K562 treated with DMSO at 1 percent for 12 hours (cell line): ENCODE data around the gene TMIGD2. TPM values are rescaled to one million over a fixed set of nuclear protein-coding genes. Genes with fewer than 3 reads are reported as not detected.

Experiments
- total RNA-seq: library from RNA; unstranded; fragments of 300-600 nt; gene quantifications from 2 replicates; pipeline ENCODE4 v1.2.3, GENCODE V29; 2022; ENCODE audit not compliant: insufficient read depth

Gene TMIGD2, protein sequence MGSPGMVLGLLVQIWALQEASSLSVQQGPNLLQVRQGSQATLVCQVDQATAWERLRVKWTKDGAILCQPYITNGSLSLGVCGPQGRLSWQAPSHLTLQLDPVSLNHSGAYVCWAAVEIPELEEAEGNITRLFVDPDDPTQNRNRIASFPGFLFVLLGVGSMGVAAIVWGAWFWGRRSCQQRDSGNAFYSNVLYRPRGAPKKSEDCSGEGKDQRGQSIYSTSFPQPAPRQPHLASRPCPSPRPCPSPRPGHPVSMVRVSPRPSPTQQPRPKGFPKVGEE
- not detected in 2 replicates for total RNA-seq

DNA sequence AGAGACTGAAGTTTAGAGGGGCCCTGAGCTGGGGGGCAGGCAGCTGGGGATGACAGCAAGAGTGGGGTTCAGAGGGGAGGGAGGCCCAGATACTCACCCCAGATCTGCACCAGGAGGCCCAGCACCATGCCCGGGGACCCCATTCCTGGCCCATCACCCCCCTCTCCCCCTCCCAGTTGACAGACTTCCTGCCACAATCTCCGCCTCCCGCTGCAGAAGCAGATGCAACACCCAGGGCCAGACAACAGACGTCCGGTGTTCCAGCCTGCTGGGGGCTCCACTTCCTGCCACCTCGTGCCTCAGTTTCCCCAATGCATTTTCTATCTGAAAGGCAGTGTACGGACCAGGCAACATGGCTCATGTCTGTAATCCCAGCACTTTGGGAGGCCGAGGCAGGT is at the start of gene TMIGD2:
TSS of gene TMIGD2 (minus strand) at position 147 of the 398 bp plus-strand sequence. CDS start at position 143, 4 bp downstream.

DNA sequence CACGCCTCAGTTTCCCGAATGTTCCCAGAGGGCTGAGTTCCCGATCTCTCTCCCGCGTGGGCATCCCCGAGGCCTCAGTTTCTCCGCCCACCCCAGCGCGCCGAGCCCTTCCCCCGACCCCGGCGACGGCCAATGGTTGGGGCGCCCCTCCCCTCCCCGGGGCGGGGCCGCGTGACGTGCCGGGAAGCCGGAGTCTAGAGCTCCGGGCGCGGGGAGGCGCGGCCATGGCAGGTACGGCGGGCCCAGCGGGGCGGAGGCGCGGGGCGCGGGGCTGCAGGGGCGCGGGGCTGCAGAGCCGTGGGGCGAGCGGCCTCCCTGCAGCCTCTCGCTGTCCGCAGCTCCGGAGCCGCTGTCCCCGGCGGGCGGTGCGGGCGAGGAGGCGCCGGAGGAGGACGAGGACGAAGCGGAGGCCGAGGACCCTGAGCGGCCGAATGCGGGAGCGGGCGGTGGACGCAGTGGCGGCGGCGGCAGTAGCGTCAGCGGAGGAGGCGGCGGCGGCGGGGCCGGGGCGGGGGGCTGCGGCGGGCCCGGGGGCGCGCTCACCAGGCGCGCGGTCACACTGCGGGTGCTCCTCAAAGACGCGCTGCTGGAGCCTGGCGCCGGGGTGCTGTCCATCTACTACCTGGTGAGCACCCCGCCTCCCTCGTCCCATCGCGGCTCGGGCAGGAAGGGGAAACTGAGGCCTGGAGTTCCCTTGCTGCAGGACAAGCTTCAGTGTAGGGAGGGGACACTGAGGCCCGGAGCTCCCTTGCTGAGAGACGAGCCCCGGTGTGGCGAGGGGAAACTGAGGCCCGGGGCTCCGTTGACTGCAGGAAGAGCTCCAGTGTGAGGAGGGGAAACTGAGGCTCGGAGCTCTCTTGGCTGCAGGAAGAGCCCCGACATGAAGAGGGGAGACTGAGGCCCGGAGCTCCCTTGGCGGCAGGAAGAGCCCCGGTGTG is 41.5 kb upstream of the TMIGD2 start, which contains the start of gene MPND:
TSS of gene MPND (plus strand) at position 193 of the 938 bp plus-strand sequence. CDS start at position 225, 32 bp downstream.

DNA sequence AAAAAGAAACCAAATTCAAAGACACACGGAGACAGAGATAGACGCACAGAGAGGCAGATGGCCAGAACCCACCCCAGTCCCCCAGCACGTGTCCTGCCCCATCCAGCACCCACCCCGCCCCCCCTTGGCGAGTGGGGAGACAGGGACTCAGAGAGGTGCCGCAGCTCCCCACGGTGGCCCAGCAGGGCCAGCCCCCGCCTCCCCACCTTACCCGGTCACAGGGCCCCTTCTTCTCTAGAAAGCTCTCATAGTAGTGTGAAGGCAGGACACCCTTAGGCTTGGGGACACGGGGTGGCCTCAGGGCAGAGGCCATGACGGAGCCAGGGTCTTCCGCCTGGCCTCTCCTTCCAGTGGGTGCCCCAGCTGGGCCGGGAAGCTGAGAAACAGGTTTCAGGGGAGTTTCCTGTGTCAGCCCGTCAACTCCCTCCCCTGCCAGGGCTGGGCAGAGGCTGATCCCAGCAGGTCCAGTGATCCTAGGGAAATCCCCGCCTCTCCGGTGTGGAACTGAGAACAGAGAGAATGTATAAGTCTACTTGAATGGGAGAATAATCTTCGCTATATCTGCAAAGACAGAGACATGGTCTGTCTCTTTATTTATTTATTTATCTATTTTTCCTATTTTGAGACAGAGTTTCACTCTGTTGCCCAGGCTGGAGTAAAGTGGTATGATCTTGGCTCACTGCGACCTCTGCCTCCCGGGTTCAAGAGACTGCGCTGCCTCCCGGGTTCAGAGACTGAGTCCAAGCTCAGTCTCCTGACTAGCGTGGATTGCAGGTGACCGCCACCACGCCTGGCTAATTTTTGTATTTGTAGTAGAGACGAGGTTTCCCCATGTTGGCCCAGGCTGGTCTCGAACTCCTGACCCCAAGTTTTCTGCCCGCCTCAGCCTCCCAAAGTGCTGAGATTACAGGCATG is 36.5 kb upstream of the TMIGD2 start, which contains the start of gene STAP2:
TSS of gene STAP2 (minus strand) at position 387 of the 915 bp plus-strand sequence. CDS start at position 313, 74 bp downstream.

DNA sequence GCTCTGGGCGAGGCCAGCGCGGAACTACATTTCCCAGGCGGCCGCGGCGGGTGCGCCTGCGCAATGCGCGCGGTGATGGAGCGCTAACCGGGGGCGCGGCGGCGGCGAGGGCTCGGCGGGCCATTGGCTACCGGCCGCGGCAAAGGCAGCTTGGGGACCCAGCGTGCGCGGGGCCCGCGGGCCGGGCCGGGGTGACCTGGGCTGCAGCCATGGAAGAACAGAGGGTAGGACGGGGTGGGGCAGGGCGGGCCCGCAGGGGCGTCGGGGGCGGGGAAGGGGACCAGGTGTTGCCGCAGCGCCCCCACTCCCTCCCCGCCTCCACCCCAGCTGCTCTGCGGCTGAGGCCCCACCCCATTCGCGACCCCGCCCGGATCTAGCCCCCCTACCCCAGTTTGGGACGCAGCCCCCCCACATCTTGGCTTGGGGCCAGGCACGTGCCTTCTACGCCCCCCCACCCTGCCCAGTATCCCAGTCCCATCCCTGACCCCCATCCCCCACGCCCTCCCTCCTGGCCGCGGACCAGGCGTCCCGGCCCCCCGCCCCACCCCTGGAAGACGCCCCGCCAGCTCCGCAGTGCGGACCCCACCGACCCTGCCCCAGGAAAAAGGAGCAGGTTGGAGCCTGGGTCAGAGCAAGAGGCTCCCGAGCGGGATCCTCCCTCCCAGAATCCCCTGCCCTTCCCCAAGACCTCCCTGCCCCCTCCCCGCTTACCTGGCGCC is 2.5 kb upstream of the TMIGD2 start, which contains the start of gene FSD1:
TSS of gene FSD1 (plus strand) at position 61 of the 719 bp plus-strand sequence. CDS start at position 210, 149 bp downstream.

DNA sequence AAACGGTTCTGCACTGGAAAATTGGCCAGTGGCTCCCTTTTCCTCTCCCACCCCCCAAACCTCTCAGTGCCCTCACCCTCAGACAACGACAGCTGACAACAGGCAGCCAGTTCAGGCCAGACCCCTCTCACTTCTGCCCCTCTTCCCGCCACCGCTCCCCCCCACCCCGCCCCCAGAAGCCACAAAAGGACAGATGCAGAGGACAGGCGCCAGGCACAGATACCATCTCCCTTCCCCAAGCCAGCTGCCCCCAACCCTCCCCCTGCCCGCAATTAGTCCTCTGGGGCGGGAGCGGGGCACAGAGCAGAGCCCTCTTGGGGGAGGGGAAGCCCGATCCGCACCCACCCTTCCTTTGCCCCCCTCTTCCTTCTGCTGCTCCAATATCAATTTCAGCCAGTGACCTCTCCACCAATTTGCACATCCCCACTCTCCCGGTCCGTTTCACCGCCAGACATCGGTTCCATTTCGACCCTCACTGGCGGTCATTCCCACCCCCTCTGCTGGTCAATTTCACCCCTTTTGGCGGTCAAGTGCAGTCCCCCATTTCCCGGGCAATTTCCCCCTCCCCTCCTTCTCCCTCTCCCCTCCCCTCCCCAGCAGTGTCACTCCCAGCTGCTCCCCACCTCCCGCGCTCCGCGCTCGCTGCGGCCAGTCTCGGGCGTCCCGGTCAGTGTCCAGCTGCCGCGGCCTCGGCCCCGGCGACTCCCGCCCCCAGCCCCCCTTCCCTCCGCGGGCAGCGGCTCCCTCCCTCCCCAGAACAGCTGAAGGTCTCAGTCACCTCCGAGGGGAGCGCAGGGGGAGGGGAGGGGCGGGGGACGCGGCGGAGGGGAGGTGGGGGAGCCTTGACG is 23.5 kb downstream of the TMIGD2 start, which contains the start of gene SHD:
TSS of gene SHD (plus strand) at position 848 of the 848 bp plus-strand sequence. CDS start 798 bp downstream, outside the sequence.

DNA sequence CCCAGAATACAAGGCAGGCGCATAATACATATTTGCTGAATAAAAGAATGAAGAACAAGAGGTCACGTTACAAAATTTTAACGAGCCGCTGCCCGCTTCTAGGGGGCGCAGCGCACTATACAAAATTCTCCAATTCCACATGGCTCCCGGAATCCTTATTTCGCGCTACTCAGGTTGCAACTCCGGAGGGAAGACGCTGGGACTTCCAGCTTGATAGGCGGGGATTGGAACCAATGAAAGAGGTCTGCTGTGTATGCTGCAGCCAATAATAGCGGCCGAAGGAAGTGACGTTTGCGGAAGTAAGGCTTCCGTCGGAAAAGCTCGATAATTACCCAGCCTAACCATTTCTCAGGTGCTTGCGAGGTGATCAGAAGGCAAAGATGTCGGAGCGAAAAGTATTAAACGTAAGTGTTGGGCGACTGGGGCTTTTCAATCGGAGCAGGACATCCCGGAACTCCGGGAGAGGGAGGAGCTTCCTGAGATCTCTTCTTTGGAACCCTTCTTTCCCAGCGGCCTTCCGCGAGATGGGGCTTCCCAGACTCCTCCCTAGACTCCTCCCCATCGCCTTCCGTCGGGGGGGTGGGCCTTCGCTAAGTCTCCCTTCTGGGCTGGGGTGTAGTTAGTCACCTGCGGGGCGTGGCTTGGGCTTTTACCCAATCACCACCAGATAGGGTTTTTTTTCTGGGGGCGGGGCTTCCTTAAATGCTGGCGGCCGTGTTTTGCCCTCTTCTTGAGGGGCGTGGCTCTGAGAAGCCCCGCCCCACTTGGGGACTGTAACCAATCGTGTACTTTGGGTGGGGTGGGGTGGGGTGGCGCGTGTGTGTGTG is 55.2 kb downstream of the TMIGD2 start, which contains the start of gene YJU2:
TSS of gene YJU2 (plus strand) at position 314 of the 827 bp plus-strand sequence. CDS start at position 381, 67 bp downstream.

Other genes with a start within 250 kb of the TMIGD2 start
- 15.0 and 20.7 TPM in 2 replicates for gene ZBTB7A, start 235.5 kb downstream of the TMIGD2 start, total RNA-seq
- gene MAP2K2, start 178.3 kb downstream of the TMIGD2 start, total RNA-seq, result 302 and 352 TPM in 2 replicates
- gene CREB3L3, start 148.8 kb downstream of the TMIGD2 start, total RNA-seq, result not detected in 2 replicates
- 38.9 and 39.4 TPM in 2 replicates for gene SIRT6, start 119.8 kb downstream of the TMIGD2 start, total RNA-seq
- 0.44 TPM in 1 of 2 replicates, not detected in the other for gene ANKRD24, start 119.7 kb downstream of the TMIGD2 start, total RNA-seq
- 2.0 TPM in 1 of 2 replicates, not detected in the other for gene EBI3, start 72.9 kb downstream of the TMIGD2 start, total RNA-seq
- 22.4 and 26.2 TPM in 2 replicates for gene YJU2, start 55.3 kb downstream of the TMIGD2 start, total RNA-seq
- gene SHD, start 23.1 kb downstream of the TMIGD2 start, total RNA-seq, result not detected in 2 replicates
- gene FSD1, start 2.2 kb upstream of the TMIGD2 start, total RNA-seq, result not detected in 2 replicates
- 1.5 and 5.0 TPM in 2 replicates for gene STAP2, start 36.4 kb upstream of the TMIGD2 start, total RNA-seq
- 11.5 and 12.9 TPM in 2 replicates for gene MPND, start 41.2 kb upstream of the TMIGD2 start, total RNA-seq
- 78.4 and 89.0 TPM in 2 replicates for gene SH3GL1, start 98.2 kb upstream of the TMIGD2 start, total RNA-seq
- 46.1 and 85.8 TPM in 2 replicates for gene CHAF1A, start 100.3 kb upstream of the TMIGD2 start, total RNA-seq
- gene UBXN6, start 155.4 kb upstream of the TMIGD2 start, total RNA-seq, result 126 and 174 TPM in 2 replicates
- 47.7 and 49.5 TPM in 2 replicates for gene HDGFL2, start 169.9 kb upstream of the TMIGD2 start, total RNA-seq
- 0.15 and 0.23 TPM in 2 replicates for gene PLIN4, start 216.1 kb upstream of the TMIGD2 start, total RNA-seq
- 0.28 and 1.3 TPM in 2 replicates for gene PLIN5, start 232.8 kb upstream of the TMIGD2 start, total RNA-seq
- gene LRG1, start 237.6 kb upstream of the TMIGD2 start, total RNA-seq, result 20.9 and 22.2 TPM in 2 replicates